Endothelial cell of umbilical vein (primary cell): ENCODE data around the gene QRFP.

Experiments used
- CTCF ChIP-seq, 2 donors: IDR thresholded peaks; 1 replicate in 1 of 2; 2 replicates in 1 of 2; pipeline ENCODE4 v1.5.1; 2011; ENCODE audit warnings: low read length in 2 of 2, mild to moderate bottlenecking in 2 of 2, moderate library complexity in 2 of 2, control low read depth in 1 of 2, inconsistent platforms in 1 of 2, low read depth in 1 of 2; ENCODE audit not compliant: insufficient read depth in 1 of 2; ENCODE audit errors: extremely low read depth in 1 of 2
- EZH2 ChIP-seq: IDR thresholded peaks from 2 replicates; pipeline ENCODE4 v1.6.1; 2012; ENCODE audit warnings: borderline replicate concordance, low read depth, mild to moderate bottlenecking, moderate library complexity, low read length, inconsistent platforms; ENCODE audit not compliant: severe bottlenecking
- FOS ChIP-seq: IDR thresholded peaks from 2 replicates; pipeline ENCODE4 v1.6.1; 2011; ENCODE audit warnings: mild to moderate bottlenecking, low read length, moderate library complexity, borderline replicate concordance; ENCODE audit not compliant: insufficient read depth
- GATA2 ChIP-seq: IDR thresholded peaks from 2 replicates; pipeline ENCODE4 v1.7.0; 2011; ENCODE audit warnings: low read depth, mild to moderate bottlenecking, moderate library complexity, mixed read lengths, low read length; ENCODE audit not compliant: insufficient read length, insufficient read depth
- JUN ChIP-seq: IDR thresholded peaks from 2 replicates; pipeline ENCODE4 v1.6.1; 2011; ENCODE audit warnings: borderline replicate concordance, low read depth; ENCODE audit not compliant: insufficient read length, insufficient read depth
- MAX ChIP-seq: IDR thresholded peaks from 2 replicates; pipeline ENCODE4 v1.6.1; 2011; ENCODE audit not compliant: insufficient read depth, insufficient read length
- MYC ChIP-seq: IDR thresholded peaks from one replicate; pipeline ENCODE4 v1.6.1; 2011; ENCODE audit warnings: mild to moderate bottlenecking, low read depth, low read length
- POLR2A ChIP-seq: IDR thresholded peaks from 2 replicates; pipeline ENCODE4 v1.6.1; 2012; ENCODE audit warnings: low read depth, mild to moderate bottlenecking, control low read depth, low read length
- POLR2AphosphoS5 ChIP-seq: IDR thresholded peaks from 2 replicates; pipeline ENCODE4 v1.6.1; 2012; ENCODE audit warnings: low read depth, mild to moderate bottlenecking, control low read depth, low read length, moderate library complexity; ENCODE audit not compliant: insufficient read depth

- TF ChIP-seq CTCF (IDR thresholded peaks at IDR 0.05; ENCODE audit: extremely low read depth in 1 of 2, insufficient read depth in 1 of 2, low read depth in 1 of 2, low read length in 2 of 2): no peak
- no peak for TF ChIP-seq EZH2
- no peak for TF ChIP-seq POLR2AphosphoS5
- TF ChIP-seq POLR2A: no peak
- no peak for TF ChIP-seq FOS
- no peak for TF ChIP-seq JUN
- no peak for TF ChIP-seq MAX
- no peak for TF ChIP-seq GATA2
- no peak for TF ChIP-seq MYC
These were observed 15.1 kb downstream of the QRFP start for GRCh38 chr9:130881516-130881915.
